ENCODE measurements around the gene PRSS12. TPM values are rescaled to one million over a fixed set of nuclear protein-coding genes. Genes with fewer than 3 reads are reported as not detected.

The PRSS12 gene
- total RNA-seq, 2 donors from 2014 or later = 0.12 TPM; not detected in 1

DNA sequence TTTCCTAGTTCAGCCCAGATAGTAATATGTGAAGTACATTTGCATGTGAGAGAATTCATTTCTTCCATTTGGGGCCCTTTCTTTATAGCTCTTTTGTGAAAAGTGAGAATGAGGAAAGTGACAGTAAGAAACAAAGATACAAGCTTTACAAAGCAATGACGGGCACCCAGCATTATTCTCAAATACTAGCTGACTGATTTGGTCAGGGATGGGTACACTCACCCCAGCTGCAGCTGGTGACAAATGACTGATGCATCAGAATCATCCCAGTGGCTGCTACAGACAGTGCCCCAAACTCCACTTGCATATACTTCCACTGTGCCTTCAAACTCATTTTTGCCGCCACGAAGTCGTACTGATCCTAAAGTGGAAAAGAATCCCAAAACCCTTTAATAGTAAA lies 14.8 kb downstream of the PRSS12 start:
- Histone ChIP-seq H3K27ac (no peak overlapping the region), H3K36me3 (no peaks in the 10 kb centered on the region), H3K4me1 (no peaks in the 10 kb centered on the region), H3K4me3 (no peak overlapping the region), H3K27me3 (no peaks in the 10 kb centered on the region), H3K9me3 (no peaks in the 10 kb centered on the region)
- TF ChIP-seq, protein P1, sequence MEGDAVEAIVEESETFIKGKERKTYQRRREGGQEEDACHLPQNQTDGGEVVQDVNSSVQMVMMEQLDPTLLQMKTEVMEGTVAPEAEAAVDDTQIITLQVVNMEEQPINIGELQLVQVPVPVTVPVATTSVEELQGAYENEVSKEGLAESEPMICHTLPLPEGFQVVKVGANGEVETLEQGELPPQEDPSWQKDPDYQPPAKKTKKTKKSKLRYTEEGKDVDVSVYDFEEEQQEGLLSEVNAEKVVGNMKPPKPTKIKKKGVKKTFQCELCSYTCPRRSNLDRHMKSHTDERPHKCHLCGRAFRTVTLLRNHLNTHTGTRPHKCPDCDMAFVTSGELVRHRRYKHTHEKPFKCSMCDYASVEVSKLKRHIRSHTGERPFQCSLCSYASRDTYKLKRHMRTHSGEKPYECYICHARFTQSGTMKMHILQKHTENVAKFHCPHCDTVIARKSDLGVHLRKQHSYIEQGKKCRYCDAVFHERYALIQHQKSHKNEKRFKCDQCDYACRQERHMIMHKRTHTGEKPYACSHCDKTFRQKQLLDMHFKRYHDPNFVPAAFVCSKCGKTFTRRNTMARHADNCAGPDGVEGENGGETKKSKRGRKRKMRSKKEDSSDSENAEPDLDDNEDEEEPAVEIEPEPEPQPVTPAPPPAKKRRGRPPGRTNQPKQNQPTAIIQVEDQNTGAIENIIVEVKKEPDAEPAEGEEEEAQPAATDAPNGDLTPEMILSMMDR (IDR thresholded peaks at IDR 0.05) = no peak
- no peak for DNase-seq (ENCODE audit: low spot score)

DNA sequence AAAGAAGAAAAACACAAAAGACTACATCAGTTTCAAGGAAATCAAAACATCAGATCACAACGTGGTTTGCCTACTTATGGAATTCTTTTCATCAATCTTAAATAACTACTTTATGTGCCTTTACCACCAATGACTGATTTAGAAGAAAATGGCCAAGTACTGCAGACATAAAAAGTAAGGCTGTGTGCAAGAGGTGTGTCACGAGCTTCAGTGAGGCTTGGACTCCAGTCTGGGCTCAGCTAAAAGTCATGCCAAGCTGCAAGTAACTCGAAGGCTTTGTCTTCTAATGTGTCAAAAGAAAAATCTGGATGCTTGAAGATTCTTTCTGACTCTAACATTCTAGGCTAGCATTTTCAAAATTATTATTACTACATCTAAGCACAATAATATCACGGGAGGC lies 17.0 kb downstream of the PRSS12 start:
- TF ChIP-seq, protein P1 (IDR thresholded peaks at IDR 0.05) = no peak
- Histone ChIP-seq H3K4me1 (no peaks in the 10 kb centered on the region), H3K27me3 (no peaks in the 10 kb centered on the region), H3K9me3 (no peaks in the 10 kb centered on the region), H3K36me3 (no peaks in the 10 kb centered on the region), H3K27ac (no peak overlapping the region), H3K4me3 (no peak overlapping the region)
- no peak for DNase-seq (ENCODE audit: low spot score)

DNA sequence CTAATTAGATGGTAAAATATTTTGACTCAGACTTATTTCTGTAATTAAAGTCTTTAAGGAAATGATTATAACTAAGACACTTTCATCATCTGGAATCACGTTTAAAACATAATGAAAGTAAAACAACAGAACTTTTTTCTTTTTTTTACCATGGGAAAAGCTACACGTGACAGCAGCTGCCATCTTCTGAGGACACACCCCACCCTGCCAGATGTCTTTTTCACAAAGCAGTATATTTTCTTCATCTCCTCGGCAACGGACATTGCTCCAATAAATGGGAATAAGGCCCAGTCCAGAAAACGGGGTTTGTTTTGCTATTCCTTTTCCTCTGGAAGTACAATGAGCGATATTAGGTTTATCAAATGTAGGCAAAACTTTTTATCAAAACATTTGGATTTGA lies 17.5 kb downstream of the PRSS12 start:
- Histone ChIP-seq H3K36me3 (no peaks in the 10 kb centered on the region), H3K4me1 (no peaks in the 10 kb centered on the region), H3K27me3 (no peaks in the 10 kb centered on the region), H3K9me3 (no peaks in the 10 kb centered on the region), H3K4me3 (no peak overlapping the region), H3K27ac (no peak overlapping the region)
- TF ChIP-seq, protein P1 (IDR thresholded peaks at IDR 0.05) = no peak
- no peak for DNase-seq (ENCODE audit: low spot score)

DNA sequence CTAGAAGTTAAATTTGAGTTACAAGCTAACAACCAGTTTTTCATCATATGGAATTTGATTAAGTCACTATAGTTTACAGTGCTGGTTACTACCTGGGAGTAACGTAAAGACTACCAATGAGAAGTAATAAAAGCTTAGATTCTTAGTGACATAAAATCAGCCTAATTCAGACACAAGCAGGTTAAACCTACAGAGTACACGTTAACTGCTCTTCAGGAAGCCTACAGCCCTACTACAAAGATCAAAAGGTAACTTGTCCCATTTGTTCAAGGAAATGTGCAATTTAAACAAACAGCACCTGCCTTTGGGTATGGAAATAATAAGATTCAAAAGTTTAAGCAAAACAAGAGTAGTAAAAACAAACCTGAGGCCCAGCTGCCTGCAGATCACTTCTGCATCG lies 21.5 kb downstream of the PRSS12 start:
- Histone ChIP-seq H3K27ac (no peak overlapping the region), H3K36me3 (no peaks in the 10 kb centered on the region), H3K9me3 (no peaks in the 10 kb centered on the region), H3K4me1 (no peaks in the 10 kb centered on the region), H3K4me3 (no peak overlapping the region), H3K27me3 (no peaks in the 10 kb centered on the region)
- TF ChIP-seq, protein P1 (IDR thresholded peaks at IDR 0.05) = no peak
- DNase-seq (ENCODE audit: low spot score) = no peak

DNA sequence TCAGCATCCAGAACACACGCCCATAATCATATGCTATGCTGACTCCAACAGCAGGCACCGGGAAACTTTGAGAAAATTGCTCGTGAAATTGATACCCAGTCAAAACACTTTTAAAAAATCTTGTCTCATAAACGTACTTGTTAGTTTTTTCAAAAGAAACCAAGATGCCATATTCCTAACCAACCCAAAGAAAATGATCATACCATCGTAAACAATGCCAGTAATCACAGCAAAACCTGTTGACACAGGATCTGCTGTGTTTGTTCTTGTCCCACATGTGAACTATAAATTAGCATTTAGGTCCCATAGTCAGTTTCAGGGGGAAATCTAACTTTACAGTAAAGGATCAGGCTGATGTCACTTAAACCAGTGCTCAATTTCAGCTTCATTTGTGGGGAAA lies 23.0 kb downstream of the PRSS12 start:
- Histone ChIP-seq H3K4me1 (no peaks in the 10 kb centered on the region), H3K9me3 (no peaks in the 10 kb centered on the region), H3K27me3 (no peaks in the 10 kb centered on the region), H3K27ac (no peak overlapping the region), H3K4me3 (no peak overlapping the region), H3K36me3 (no peaks in the 10 kb centered on the region)
- no peak for DNase-seq (ENCODE audit: low spot score)
- TF ChIP-seq, protein P1 (IDR thresholded peaks at IDR 0.05) = no peak

DNA sequence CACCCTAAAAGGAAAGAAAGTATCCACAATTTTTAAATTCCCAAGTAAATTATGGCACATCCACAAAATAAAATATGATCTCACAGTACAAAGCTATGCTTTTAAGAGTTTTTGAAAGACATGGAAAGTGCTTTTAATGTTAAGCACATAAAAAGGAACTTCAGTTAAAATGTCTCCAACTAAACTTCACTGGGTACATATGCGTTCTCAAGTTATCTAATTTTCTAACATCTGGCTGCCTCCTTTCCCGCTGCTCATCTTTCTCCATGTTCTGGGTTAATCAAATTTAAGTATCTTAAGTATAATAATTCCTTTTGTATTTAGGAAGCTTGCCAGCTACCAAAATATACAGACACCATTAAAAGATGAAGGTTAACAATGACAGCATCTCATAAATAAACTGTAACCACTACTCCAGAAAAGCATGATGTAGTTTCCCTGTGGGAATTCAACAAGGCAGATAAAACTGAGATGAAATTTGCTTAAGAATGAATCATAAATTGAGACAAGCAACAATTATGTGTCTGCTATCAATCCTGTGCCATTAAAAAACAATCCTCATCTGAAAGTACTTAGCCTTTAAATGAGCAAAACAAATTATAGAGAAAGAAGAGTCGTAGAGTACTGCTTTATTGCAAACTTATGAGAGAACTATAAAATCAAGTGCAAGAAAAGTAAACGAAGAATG lies 25.1 kb downstream of the PRSS12 start:
- Histone ChIP-seq H3K4me1 (no peaks in the 10 kb centered on the region), H3K4me3 (no peak overlapping the region), H3K9me3 (no peaks in the 10 kb centered on the region), H3K27me3 (no peaks in the 10 kb centered on the region), H3K27ac (no peak overlapping the region), H3K36me3 (no peaks in the 10 kb centered on the region)
- TF ChIP-seq, protein P1 (IDR thresholded peaks at IDR 0.05) = no peak
- DNase-seq (ENCODE audit: low spot score) = no peak
